MM.1S (cell line): ENCODE results near the gene FYN.

Experiments
- EZH2 ChIP-seq: fragments of 300-600 bp; sonication (generic); optimal IDR thresholded peaks from 2 replicates; pipeline ENCODE3; 2017; ENCODE audit warnings: low read depth, mild to moderate bottlenecking, antibody characterized with exemption, low read length, mixed read lengths
- TF ChIP-seq, protein P1 (sequence below): fragments of 300-600 bp; sonication (generic); IDR thresholded peaks from 2 replicates; pipeline ENCODE4 v1.5.1; 2016; ENCODE audit warnings: antibody characterized with exemption, low read length, mixed read lengths

DNA sequence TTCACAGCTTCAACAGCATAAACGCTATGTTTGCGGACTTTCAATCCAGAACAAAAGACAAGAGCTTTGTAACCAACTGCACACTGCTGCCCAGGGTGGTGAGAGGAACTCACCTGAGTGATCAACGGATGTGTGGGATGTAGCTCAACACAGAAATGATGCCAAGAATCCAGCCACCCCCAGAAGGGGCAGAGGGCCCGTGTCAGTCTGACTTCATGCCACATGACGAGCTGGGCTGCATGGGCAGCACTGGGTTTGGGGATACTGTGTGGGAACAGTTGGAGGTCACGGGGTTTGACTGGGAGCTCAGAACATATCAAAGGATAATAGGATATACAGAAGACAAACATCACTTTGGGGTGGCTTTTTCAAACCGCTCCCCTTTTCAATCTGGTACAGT, 188.2 kb downstream of the FYN start:
- TF ChIP-seq, protein P1, sequence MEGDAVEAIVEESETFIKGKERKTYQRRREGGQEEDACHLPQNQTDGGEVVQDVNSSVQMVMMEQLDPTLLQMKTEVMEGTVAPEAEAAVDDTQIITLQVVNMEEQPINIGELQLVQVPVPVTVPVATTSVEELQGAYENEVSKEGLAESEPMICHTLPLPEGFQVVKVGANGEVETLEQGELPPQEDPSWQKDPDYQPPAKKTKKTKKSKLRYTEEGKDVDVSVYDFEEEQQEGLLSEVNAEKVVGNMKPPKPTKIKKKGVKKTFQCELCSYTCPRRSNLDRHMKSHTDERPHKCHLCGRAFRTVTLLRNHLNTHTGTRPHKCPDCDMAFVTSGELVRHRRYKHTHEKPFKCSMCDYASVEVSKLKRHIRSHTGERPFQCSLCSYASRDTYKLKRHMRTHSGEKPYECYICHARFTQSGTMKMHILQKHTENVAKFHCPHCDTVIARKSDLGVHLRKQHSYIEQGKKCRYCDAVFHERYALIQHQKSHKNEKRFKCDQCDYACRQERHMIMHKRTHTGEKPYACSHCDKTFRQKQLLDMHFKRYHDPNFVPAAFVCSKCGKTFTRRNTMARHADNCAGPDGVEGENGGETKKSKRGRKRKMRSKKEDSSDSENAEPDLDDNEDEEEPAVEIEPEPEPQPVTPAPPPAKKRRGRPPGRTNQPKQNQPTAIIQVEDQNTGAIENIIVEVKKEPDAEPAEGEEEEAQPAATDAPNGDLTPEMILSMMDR, result no peak
- TF ChIP-seq EZH2, result no peak
